GM23338 (cell line): ENCODE measurements around the gene NEK10.

Experiments
- CTCF ChIP-seq, 2 experiments: fragments of 200-600 bp in 1 of 2; sonication (generic) in 1 of 2; conservative IDR thresholded peaks; 2 replicates each; pipeline versions ENCODE4 v1.5.1 to v1.6.1; 2016 to 2017; ENCODE audit warnings: antibody characterized with exemption in 2 of 2, low read depth in 2 of 2, mild to moderate bottlenecking in 2 of 2, moderate library complexity in 1 of 2
- EZH2 ChIP-seq: fragments of 200-600 bp; sonication (generic); IDR thresholded peaks from one replicate; pipeline ENCODE4 v1.8.0; 2017; ENCODE audit warnings: antibody characterized with exemption, mild to moderate bottlenecking, low read depth; ENCODE audit not compliant: unreplicated experiment
- EZH2phosphoT487 ChIP-seq: fragments of 200-600 bp; sonication (generic); IDR thresholded peaks from one replicate; pipeline ENCODE4 v1.8.1; 2018; ENCODE audit warnings: antibody characterized with exemption; ENCODE audit not compliant: unreplicated experiment
- NANOG ChIP-seq: IDR thresholded peaks from 2 replicates; pipeline ENCODE4 v1.6.1; 2016; ENCODE audit warnings: antibody characterized with exemption, borderline replicate concordance
- POLR2AphosphoS5 ChIP-seq: IDR thresholded peaks from 2 replicates; pipeline ENCODE4 v1.6.1; 2016; ENCODE audit warnings: antibody characterized with exemption, low read depth
- STAT1 ChIP-seq: IDR thresholded peaks from one replicate; pipeline ENCODE4 v1.6.1; 2016; ENCODE audit warnings: antibody characterized with exemption; ENCODE audit not compliant: unreplicated experiment
- TF ChIP-seq, protein P1 (sequence below): IDR thresholded peaks from one replicate; pipeline ENCODE4 v1.6.1; 2018; ENCODE audit warnings: antibody characterized with exemption; ENCODE audit not compliant: unreplicated experiment

DNA sequence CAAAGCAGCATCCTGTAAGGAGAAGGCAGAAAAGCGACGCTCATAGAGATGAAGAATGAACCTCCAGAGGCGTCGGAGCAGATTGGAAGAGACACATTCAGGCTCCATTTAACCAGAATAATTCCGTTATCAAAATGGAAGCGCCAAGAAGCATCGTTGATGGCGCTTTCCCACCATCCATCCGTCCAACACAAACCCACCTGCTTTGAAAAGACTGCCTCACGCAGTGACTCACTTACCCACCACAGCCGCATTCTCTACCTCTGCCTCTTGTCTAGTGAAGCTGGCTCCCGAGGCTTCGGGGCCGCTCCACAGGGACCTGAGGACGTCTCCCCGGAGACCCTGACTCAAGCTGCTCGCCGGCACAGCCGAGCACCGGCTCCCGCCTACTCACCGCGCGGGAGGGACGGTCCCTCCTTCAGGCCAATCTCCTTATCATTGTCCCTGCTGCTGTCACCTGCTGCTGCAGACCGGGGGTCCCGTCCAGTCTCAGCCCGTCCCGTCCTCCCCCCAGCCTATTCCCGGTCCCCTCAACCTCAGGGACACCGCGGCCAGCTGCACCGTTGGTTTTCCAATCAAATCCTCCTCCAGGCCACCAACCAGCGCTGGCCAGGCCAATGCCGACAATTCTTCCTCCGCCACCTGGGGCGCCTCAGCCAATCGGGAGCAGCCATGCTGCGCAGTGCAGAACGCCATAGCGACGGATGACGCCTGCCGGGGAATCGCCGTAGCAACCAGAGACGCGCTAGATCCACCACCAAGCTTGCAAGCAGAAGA, at the start of gene NEK10:
- TF ChIP-seq EZH2 (no peak), POLR2AphosphoS5 (no peak), EZH2phosphoT487 (no peak), CTCF (conservative IDR thresholded peaks at IDR 0.05; ENCODE audit: low read depth in 2 of 2) (no peak), NANOG (no peak), STAT1 (no peak)
- TF ChIP-seq, protein P1, sequence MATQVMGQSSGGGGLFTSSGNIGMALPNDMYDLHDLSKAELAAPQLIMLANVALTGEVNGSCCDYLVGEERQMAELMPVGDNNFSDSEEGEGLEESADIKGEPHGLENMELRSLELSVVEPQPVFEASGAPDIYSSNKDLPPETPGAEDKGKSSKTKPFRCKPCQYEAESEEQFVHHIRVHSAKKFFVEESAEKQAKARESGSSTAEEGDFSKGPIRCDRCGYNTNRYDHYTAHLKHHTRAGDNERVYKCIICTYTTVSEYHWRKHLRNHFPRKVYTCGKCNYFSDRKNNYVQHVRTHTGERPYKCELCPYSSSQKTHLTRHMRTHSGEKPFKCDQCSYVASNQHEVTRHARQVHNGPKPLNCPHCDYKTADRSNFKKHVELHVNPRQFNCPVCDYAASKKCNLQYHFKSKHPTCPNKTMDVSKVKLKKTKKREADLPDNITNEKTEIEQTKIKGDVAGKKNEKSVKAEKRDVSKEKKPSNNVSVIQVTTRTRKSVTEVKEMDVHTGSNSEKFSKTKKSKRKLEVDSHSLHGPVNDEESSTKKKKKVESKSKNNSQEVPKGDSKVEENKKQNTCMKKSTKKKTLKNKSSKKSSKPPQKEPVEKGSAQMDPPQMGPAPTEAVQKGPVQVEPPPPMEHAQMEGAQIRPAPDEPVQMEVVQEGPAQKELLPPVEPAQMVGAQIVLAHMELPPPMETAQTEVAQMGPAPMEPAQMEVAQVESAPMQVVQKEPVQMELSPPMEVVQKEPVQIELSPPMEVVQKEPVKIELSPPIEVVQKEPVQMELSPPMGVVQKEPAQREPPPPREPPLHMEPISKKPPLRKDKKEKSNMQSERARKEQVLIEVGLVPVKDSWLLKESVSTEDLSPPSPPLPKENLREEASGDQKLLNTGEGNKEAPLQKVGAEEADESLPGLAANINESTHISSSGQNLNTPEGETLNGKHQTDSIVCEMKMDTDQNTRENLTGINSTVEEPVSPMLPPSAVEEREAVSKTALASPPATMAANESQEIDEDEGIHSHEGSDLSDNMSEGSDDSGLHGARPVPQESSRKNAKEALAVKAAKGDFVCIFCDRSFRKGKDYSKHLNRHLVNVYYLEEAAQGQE, result no peak
